Activated T-helper 1 cell treated with anti-CD3 and anti-CD28 coated beads, Interleukin-12 subunit alpha, Interleukin-12 subunit beta, Interleukin-2, Interleukin-4 antibody, amounts not matched to agents 30 ng/mL and 10 ng/mL and 1 ng/mL, durations not matched to agents 14 hours and 24 hours and 36 hours (primary cell): ENCODE data around the gene DYNC1H1. TPM values are rescaled to one million over a fixed set of nuclear protein-coding genes. Genes with fewer than 3 reads are reported as not detected.

Experiments used
- DNase-seq: peaks from one replicate; pipeline ENCODE4 v3.0.0; 2021; ENCODE audit warnings: low spot score
- H3K27ac Mint-ChIP-seq: one replicate; pipeline ENCODE4 v1.8.0; 2021; ENCODE audit warnings: mild to moderate bottlenecking, mixed read lengths
- H3K27me3 Mint-ChIP-seq: one replicate; pipeline ENCODE4 v1.8.0; 2022; ENCODE audit warnings: mild to moderate bottlenecking, moderate library complexity, mixed read lengths; ENCODE audit not compliant: insufficient read depth
- H3K36me3 Mint-ChIP-seq: one replicate; pipeline ENCODE4 v1.8.0; 2021; ENCODE audit warnings: low read depth, mixed read lengths
- H3K4me1 Mint-ChIP-seq: one replicate; pipeline ENCODE4 v1.8.0; 2021; ENCODE audit warnings: low read depth, mixed read lengths
- H3K4me3 Mint-ChIP-seq: one replicate; pipeline ENCODE4 v1.8.0; 2021; ENCODE audit warnings: mild to moderate bottlenecking, moderate library complexity, mixed read lengths
- H3K9me3 Mint-ChIP-seq: one replicate; pipeline ENCODE4 v1.8.0; 2021; ENCODE audit warnings: mixed read lengths
- intact Hi-C: fragments of 100-400 bp; cut with micrococcal nuclease; formaldehyde crosslinking; loops from one replicate; pipeline ENCODE4 v1.15.1; 2024
- total RNA-seq: library from RNA; stranded (reverse); gene quantifications from 2 replicates; pipeline ENCODE4 v1.2.3, GENCODE V29; 2022

The DYNC1H1 gene
- total RNA-seq, 1 donor from 2014 or later = 241 TPM

- no peaks in the 10 kb centered on the region for H3K4me1 Mint-ChIP-seq
- peaks cover 2% of the 10 kb centered on the region for H3K36me3 Mint-ChIP-seq
- H3K4me3 Mint-ChIP-seq = no peak overlapping the region
- DNase-seq = no peak
- no peaks in the 10 kb centered on the region for H3K9me3 Mint-ChIP-seq
- H3K27ac Mint-ChIP-seq = no peak overlapping the region
- intact Hi-C loops = no loop called here
- no peaks in the 10 kb centered on the region for H3K27me3 Mint-ChIP-seq
Observed at GRCh38 chr14:101928415-101928841, 35.9 kb upstream of the DYNC1H1 start.

GRCh38 chr14:101929096-101929495 lies 35.3 kb upstream of the DYNC1H1 start:
- H3K9me3 Mint-ChIP-seq = no peaks in the 10 kb centered on the region
- intact Hi-C loops = no loop called here
- peaks cover 2% of the 10 kb centered on the region for H3K36me3 Mint-ChIP-seq
- no peak overlapping the region for H3K27ac Mint-ChIP-seq
- H3K4me1 Mint-ChIP-seq = no peaks in the 10 kb centered on the region
- H3K27me3 Mint-ChIP-seq = no peaks in the 10 kb centered on the region
- no peak overlapping the region for H3K4me3 Mint-ChIP-seq
- no peak for DNase-seq

GRCh38 chr14:101929946-101930345 lies 34.4 kb upstream of the DYNC1H1 start:
- no peaks in the 10 kb centered on the region for H3K9me3 Mint-ChIP-seq
- H3K36me3 Mint-ChIP-seq = peaks cover 2% of the 10 kb centered on the region
- intact Hi-C loops = no loop called here
- no peak for DNase-seq
- no peaks in the 10 kb centered on the region for H3K27me3 Mint-ChIP-seq
- no peak overlapping the region for H3K4me3 Mint-ChIP-seq
- H3K27ac Mint-ChIP-seq = no peak overlapping the region
- H3K4me1 Mint-ChIP-seq = no peaks in the 10 kb centered on the region

- Mint-ChIP-seq H3K4me1 (no peaks in the 10 kb centered on the region), H3K27ac (no peak overlapping the region)
- intact Hi-C loops = no loop called here
Observed at GRCh38 chr14:101932673-101933072, 31.7 kb upstream of the DYNC1H1 start.

GRCh38 chr14:101933209-101933608 lies 31.2 kb upstream of the DYNC1H1 start:
- DNase-seq = no peak
- Mint-ChIP-seq H3K9me3 (no peaks in the 10 kb centered on the region), H3K4me1 (no peaks in the 10 kb centered on the region), H3K36me3 (no peaks in the 10 kb centered on the region), H3K27me3 (peaks cover 5% of the 10 kb centered on the region), H3K4me3 (no peak overlapping the region), H3K27ac (no peak overlapping the region)
- intact Hi-C loops = no loop called here

More at GRCh38 chr14:101932673-101933072, 31.7 kb upstream of the DYNC1H1 start:
- H3K4me3 Mint-ChIP-seq = no peak overlapping the region
- no peak for DNase-seq
- H3K9me3 Mint-ChIP-seq = no peaks in the 10 kb centered on the region
- peaks cover 1% of the 10 kb centered on the region for H3K27me3 Mint-ChIP-seq
- no peaks in the 10 kb centered on the region for H3K36me3 Mint-ChIP-seq

- Mint-ChIP-seq H3K27ac (no peak overlapping the region), H3K4me1 (no peaks in the 10 kb centered on the region), H3K36me3 (no peaks in the 10 kb centered on the region), H3K27me3 (peaks cover 11% of the 10 kb centered on the region), H3K4me3 (no peak overlapping the region), H3K9me3 (no peaks in the 10 kb centered on the region)
- DNase-seq = no peak
- intact Hi-C loops = no loop called here
Observed at GRCh38 chr14:101934601-101935150, 29.7 kb upstream of the DYNC1H1 start.

- DNase-seq = no peak
- Mint-ChIP-seq H3K4me1 (no peaks in the 10 kb centered on the region), H3K9me3 (no peaks in the 10 kb centered on the region), H3K36me3 (no peaks in the 10 kb centered on the region), H3K27ac (no peak overlapping the region), H3K27me3 (peaks cover 21% of the 10 kb centered on the region), H3K4me3 (no peak overlapping the region)
- intact Hi-C loops = no loop called here
Observed at GRCh38 chr14:101937926-101938767, 26.2 kb upstream of the DYNC1H1 start.

GRCh38 chr14:101939646-101940170 lies 24.7 kb upstream of the DYNC1H1 start:
- Mint-ChIP-seq H3K4me3 (no peak overlapping the region), H3K27ac (no peak overlapping the region), H3K27me3 (peaks cover 21% of the 10 kb centered on the region), H3K4me1 (no peaks in the 10 kb centered on the region), H3K9me3 (no peaks in the 10 kb centered on the region), H3K36me3 (no peaks in the 10 kb centered on the region)
- intact Hi-C loops = no loop called here
- DNase-seq = no peak

- peaks cover 12% of the 10 kb centered on the region for H3K4me1 Mint-ChIP-seq
- DNase-seq = no peak
- H3K36me3 Mint-ChIP-seq = no peaks in the 10 kb centered on the region
- intact Hi-C loops = no loop called here
- H3K27me3 Mint-ChIP-seq = peaks cover 24% of the 10 kb centered on the region
- H3K4me3 Mint-ChIP-seq = no peak overlapping the region
- no peak overlapping the region for H3K27ac Mint-ChIP-seq
- no peaks in the 10 kb centered on the region for H3K9me3 Mint-ChIP-seq
Observed at GRCh38 chr14:101944451-101944850, 19.9 kb upstream of the DYNC1H1 start.

GRCh38 chr14:101945171-101945570 lies 19.2 kb upstream of the DYNC1H1 start:
- H3K27me3 Mint-ChIP-seq = peaks cover 24% of the 10 kb centered on the region
- no peak for DNase-seq
- no peaks in the 10 kb centered on the region for H3K9me3 Mint-ChIP-seq
- peaks cover 12% of the 10 kb centered on the region for H3K4me1 Mint-ChIP-seq
- H3K27ac Mint-ChIP-seq = peak overlapping the region; percentile 52
- no peak overlapping the region for H3K4me3 Mint-ChIP-seq
- intact Hi-C loops = no loop called here
- H3K36me3 Mint-ChIP-seq = no peaks in the 10 kb centered on the region

GRCh38 chr14:101947577-101947903 lies 16.8 kb upstream of the DYNC1H1 start:
- Mint-ChIP-seq H3K4me3 (peak overlapping the region; percentile 97), H3K4me1 (peaks cover 12% of the 10 kb centered on the region), H3K36me3 (no peaks in the 10 kb centered on the region), H3K9me3 (no peaks in the 10 kb centered on the region), H3K27me3 (peaks cover 18% of the 10 kb centered on the region), H3K27ac (peak overlapping the region; percentile 97)
- intact Hi-C loops = no loop called here
- DNase-seq = peak; percentile 11

GRCh38 chr14:101947904-101948665 lies 16.3 kb upstream of the DYNC1H1 start:
- no peaks in the 10 kb centered on the region for H3K36me3 Mint-ChIP-seq
- peak overlapping the region; percentile 97 for H3K4me3 Mint-ChIP-seq
- no peaks in the 10 kb centered on the region for H3K9me3 Mint-ChIP-seq
- peaks cover 15% of the 10 kb centered on the region for H3K27me3 Mint-ChIP-seq
- intact Hi-C loops = loop anchor here (1.0 to 2.0 kb wide), 14 partner anchors 16 to 645 kb away; partner anchors contain the start of genes CINP, DYNC1H1, MOK and RCOR1
- peak overlapping the region; percentile 97 for H3K27ac Mint-ChIP-seq
- peak; percentile 100 for DNase-seq
- peaks cover 12% of the 10 kb centered on the region for H3K4me1 Mint-ChIP-seq
